Right lobe of liver (tissue), 6 donors: Measurements from ENCODE around the gene ACOX2. TPM values are rescaled to one million over a fixed set of nuclear protein-coding genes. Genes with fewer than 3 reads are reported as not detected.

Experiments
- ATAC-seq, 4 donors: fragments of 200-7000 bp; cut with Tn5 transposase; one replicate each; pipeline ENCODE4 v1.9.1; 2020; ENCODE audit warnings: mild to moderate bottlenecking in 4 of 4, moderate library complexity in 4 of 4
- DNase-seq, 3 donors: peaks; one replicate each; pipeline ENCODE4 v3.0.0-alpha.2; 2020
- H3K27ac ChIP-seq, 3 donors: fragments of 200-600 bp; one replicate each; pipeline ENCODE4 v1.8.0; 2022
- H3K27me3 ChIP-seq, 2 donors: fragments of 200-600 bp; one replicate each; pipeline ENCODE4 v1.8.0; 2022
- H3K36me3 ChIP-seq, 4 donors: fragments of 200-600 bp; sonication (generic) in 1 of 4; one replicate each; pipeline versions ENCODE4 v1.5.1 to v1.8.0; 2017 to 2022; ENCODE audit warnings: control low read depth in 1 of 4
- H3K4me1 ChIP-seq, 4 donors: fragments of 200-600 bp; sonication (generic) in 1 of 4; one replicate each; pipeline versions ENCODE4 v1.5.1 to v1.8.0; 2017 to 2022; ENCODE audit warnings: control low read depth in 1 of 4
- H3K4me3 ChIP-seq, 3 donors: fragments of 200-600 bp; one replicate each; pipeline ENCODE4 v1.8.0; 2022
- H3K9me3 ChIP-seq, 4 donors: fragments of 200-600 bp; sonication (generic) in 1 of 4; one replicate each; pipeline versions ENCODE4 v1.5.1 to v1.8.0; 2017 to 2022; ENCODE audit warnings: control low read depth in 1 of 4
- CTCF ChIP-seq, 4 donors: fragments of 200-600 bp in 3 of 4; fragments of 450-650 bp in 1 of 4; IDR thresholded peaks; one replicate each; pipeline versions ENCODE4 v1.5.1 to v1.8.0; 2016 to 2022; ENCODE audit warnings: antibody characterized with exemption in 4 of 4, mild to moderate bottlenecking in 2 of 4
- POLR2A ChIP-seq: fragments of 450-650 bp; IDR thresholded peaks from one replicate; pipeline ENCODE4 v1.6.1; 2017; ENCODE audit warnings: antibody characterized with exemption, mild to moderate bottlenecking
- WGBS: methylation state at CpG from one replicate; pipeline ENCODE4 v1.1.6; 2018; ENCODE audit warnings: low coverage, low lambda C conversion rate; ENCODE audit not compliant: insufficient coverage; ENCODE audit errors: missing lambda C conversion rate; 5-methylcytosine and 5-hydroxymethylcytosine counted together
- intact Hi-C, 2 donors: fragments of 100-400 bp; cut with DNase I; formaldehyde crosslinking; loops; one replicate each; pipeline versions ENCODE4 v1.11.2 to v1.14.1; 2022
- total RNA-seq, 6 experiments: library from RNA; depleted of rRNA in 2 of 6; stranded (reverse); fragments of >200 nt in 2 of 6; fragmentation: NEBNext Ultra II Directional in 3 of 6; extraction: Animal tissue kit (Norgen Biotek cat#: 25700) in 3 of 6; gene quantifications; one replicate each; pipeline versions ENCODE4 v1.1.0 to v1.2.4, GENCODE V29; 2016 to 2023
- donor health status: DM: no; HTN: yes; CAD: no.
- donor health status: DM: no; HTN: no; CAD: no.
- donor health status: DM: no; HTN: no; CAD: no.
- donor health status: DM: no; HTN: yes; CAD: no.
- donor health status: DM: no; HTN: yes; CAD: no.

Gene ACOX2
- total RNA-seq, 6 experiments from 2014 or later = 67.8 to 269 (median 149) TPM

- Histone ChIP-seq H3K4me1 (peaks cover 0 to 58% (median 23%) of the 10 kb centered on the region in 4 donors), H3K9me3 (no peaks in the 10 kb centered on the region), H3K36me3 (no peaks in the 10 kb centered on the region), H3K27me3 (no peaks in the 10 kb centered on the region), H3K4me3 (no peak overlapping the region), H3K27ac (peak overlapping the region; percentile 14 to 67 (median 62))
- DNase-seq (no peak), ATAC-seq (peak in 3 of 4 donors; percentile 9 to 29 (median 20))
- intact Hi-C loops = no loop called here
- TF ChIP-seq POLR2A = no peak
- no peak for TF ChIP-seq CTCF (IDR thresholded peaks at IDR 0.05)
- WGBS = 100% methylated on average over 1 of the region's 1 CpG
Observed at GRCh38 chr3:58474348-58474911, 62.6 kb downstream of the ACOX2 start.

GRCh38 chr3:58473275-58473674 is 63.7 kb downstream of the ACOX2 start:
- ATAC-seq = no peak
- intact Hi-C loops = no loop called here
- no peak for DNase-seq
- TF ChIP-seq POLR2A (no peak), CTCF (IDR thresholded peaks at IDR 0.05) (no peak)
- WGBS = 89% methylated on average over 1 of the region's 1 CpG
- Histone ChIP-seq H3K4me3 (no peak overlapping the region), H3K27me3 (no peaks in the 10 kb centered on the region), H3K9me3 (no peaks in the 10 kb centered on the region), H3K36me3 (no peaks in the 10 kb centered on the region), H3K4me1 (peaks cover 0 to 58% (median 23%) of the 10 kb centered on the region in 4 donors), H3K27ac (peak overlapping the region in 2 of 3 donors; percentile 1 to 67)

GRCh38 chr3:58471025-58471887 is 65.7 kb downstream of the ACOX2 start:
- peak overlapping the region; percentile 72 to 86 (median 86) for H3K27ac ChIP-seq
- H3K36me3 ChIP-seq = no peaks in the 10 kb centered on the region
- H3K9me3 ChIP-seq = no peaks in the 10 kb centered on the region
- ATAC-seq = peak; percentile 85 to 91 (median 89)
- no peak for TF ChIP-seq CTCF (IDR thresholded peaks at IDR 0.05)
- TF ChIP-seq POLR2A = no peak
- intact Hi-C loops = no loop called here
- no peaks in the 10 kb centered on the region for H3K27me3 ChIP-seq
- peaks cover 0 to 58% (median 29%) of the 10 kb centered on the region in 4 donors for H3K4me1 ChIP-seq
- DNase-seq = peak; percentile 46 to 82 (median 70)
- WGBS = 23% methylated on average over 10 of the region's 10 CpGs
- H3K4me3 ChIP-seq = peak overlapping the region; percentile 1 to 16 (median 3)

GRCh38 chr3:58470363-58471024 is 66.5 kb downstream of the ACOX2 start:
- TF ChIP-seq POLR2A = no peak
- no peak for TF ChIP-seq CTCF (IDR thresholded peaks at IDR 0.05)
- DNase-seq = no peak
- Histone ChIP-seq H3K4me1 (peaks cover 0 to 51% (median 26%) of the 10 kb centered on the region in 4 donors), H3K27ac (peak overlapping the region; percentile 72 to 86 (median 86)), H3K9me3 (no peaks in the 10 kb centered on the region), H3K27me3 (no peaks in the 10 kb centered on the region), H3K36me3 (no peaks in the 10 kb centered on the region), H3K4me3 (peak overlapping the region in 1 of 3 donors; percentile 3)
- 78% methylated on average over 8 of the region's 12 CpGs for WGBS
- intact Hi-C loops = no loop called here
- no peak for ATAC-seq
